Transverse colon (tissue), 3 donors: Measurements from ENCODE around the gene IL3.

ENCODE experiments used
- CTCF ChIP-seq, 5 experiments: fragments of 200-600 bp in 3 of 5; fragments of 450-650 bp in 2 of 5; sonication (generic) in 3 of 5; IDR thresholded peaks; 1 replicate in 2 of 5; 2 replicates in 3 of 5; pipeline ENCODE4 v1.5.1; 2016 to 2017; ENCODE audit warnings: antibody characterized with exemption in 5 of 5, inconsistent platforms in 3 of 5, mild to moderate bottlenecking in 2 of 5, moderate library complexity in 1 of 5
- EP300 ChIP-seq: sonication (generic); formaldehyde crosslinking; IDR thresholded peaks from one replicate; pipeline ENCODE4 v1.6.1; 2017; ENCODE audit warnings: antibody characterized with exemption, low read depth

GRCh38 chr5:132011622-132012343, 48.7 kb upstream of the IL3 start, which contains the start of gene ACSL6:
- TF ChIP-seq EP300 (no peak), CTCF (IDR thresholded peaks at IDR 0.05) (no peak)
